ENCODE results near the gene LIX1.

LIX1 gene

GRCh38 chr5:97049175-97049574 is 93.2 kb downstream of the LIX1 start:
- Mint-ChIP-seq H3K27me3 (ENCODE audit: low read depth, poor library complexity) (no peaks in the 10 kb centered on the region), H3K4me1 (no peaks in the 10 kb centered on the region), H3K36me3 (ENCODE audit: low read depth) (no peaks in the 10 kb centered on the region), H3K9me3 (peaks cover 33% of the 10 kb centered on the region), H3K4me3 (no peak overlapping the region), H3K27ac (no peak overlapping the region)
- TF ChIP-seq CTCF (IDR thresholded peaks at IDR 0.05), result no peak
- no peak for DNase-seq

- no peak for DNase-seq
- H3K4me1 Mint-ChIP-seq, result peaks cover 21% of the 10 kb centered on the region
Measured at GRCh38 chr5:97047076-97047475, 95.3 kb downstream of the LIX1 start.

GRCh38 chr5:97046270-97046982 is 96.0 kb downstream of the LIX1 start:
- H3K4me3 Mint-ChIP-seq, result no peak overlapping the region

More at GRCh38 chr5:97047076-97047475, 95.3 kb downstream of the LIX1 start:
- Mint-ChIP-seq H3K4me3 (no peak overlapping the region), H3K27ac (no peak overlapping the region), H3K36me3 (ENCODE audit: low read depth) (no peaks in the 10 kb centered on the region), H3K9me3 (peaks cover 18% of the 10 kb centered on the region), H3K27me3 (ENCODE audit: low read depth, poor library complexity) (no peaks in the 10 kb centered on the region)
- TF ChIP-seq CTCF (IDR thresholded peaks at IDR 0.05), result no peak

GRCh38 chr5:97044052-97044451 is 98.4 kb downstream of the LIX1 start:
- Mint-ChIP-seq H3K9me3 (no peaks in the 10 kb centered on the region), H3K4me1 (peaks cover 21% of the 10 kb centered on the region), H3K4me3 (no peak overlapping the region), H3K27ac (no peak overlapping the region), H3K27me3 (ENCODE audit: low read depth, poor library complexity) (no peaks in the 10 kb centered on the region), H3K36me3 (ENCODE audit: low read depth) (no peaks in the 10 kb centered on the region)
- TF ChIP-seq CTCF (IDR thresholded peaks at IDR 0.05), result peak; percentile 26
- DNase-seq, result peak; percentile 11

More at GRCh38 chr5:97046270-97046982, 96.0 kb downstream of the LIX1 start:
- no peak for DNase-seq
- Mint-ChIP-seq H3K27ac (no peak overlapping the region), H3K36me3 (ENCODE audit: low read depth) (no peaks in the 10 kb centered on the region), H3K4me1 (peaks cover 21% of the 10 kb centered on the region), H3K9me3 (peaks cover 12% of the 10 kb centered on the region), H3K27me3 (ENCODE audit: low read depth, poor library complexity) (no peaks in the 10 kb centered on the region)
- TF ChIP-seq CTCF (IDR thresholded peaks at IDR 0.05), result no peak

GRCh38 chr5:97043511-97043910 is 98.9 kb downstream of the LIX1 start:
- Mint-ChIP-seq H3K9me3 (no peaks in the 10 kb centered on the region), H3K36me3 (ENCODE audit: low read depth) (no peaks in the 10 kb centered on the region), H3K4me1 (peaks cover 21% of the 10 kb centered on the region), H3K4me3 (no peak overlapping the region), H3K27me3 (ENCODE audit: low read depth, poor library complexity) (no peaks in the 10 kb centered on the region), H3K27ac (peak overlapping the region; percentile 20)
- TF ChIP-seq CTCF (IDR thresholded peaks at IDR 0.05), result no peak
- no peak for DNase-seq

- Mint-ChIP-seq H3K4me1 (peaks cover 21% of the 10 kb centered on the region), H3K27ac (peak overlapping the region; percentile 20), H3K27me3 (ENCODE audit: low read depth, poor library complexity) (no peaks in the 10 kb centered on the region), H3K9me3 (no peaks in the 10 kb centered on the region), H3K4me3 (no peak overlapping the region), H3K36me3 (ENCODE audit: low read depth) (no peaks in the 10 kb centered on the region)
- DNase-seq, result peak; percentile 8
- TF ChIP-seq CTCF (IDR thresholded peaks at IDR 0.05), result no peak
Measured at GRCh38 chr5:97042996-97043395, 99.4 kb downstream of the LIX1 start.

All from nephron progenitor cell (in vitro differentiated cells).